Brain pericyte (primary cell): ENCODE results near the gene NNT.
"Not testable (repeated sequence)": the region's sequence is repeated elsewhere in the genome, so short reads cannot be mapped to it uniquely, and the experiment has no call there.

ENCODE experiments used
- DNase-seq: peaks from one replicate; pipeline ENCODE4 v3.0.0-alpha.2; 2012; ENCODE audit warnings: low read depth, low spot score

NNT gene

DNA sequence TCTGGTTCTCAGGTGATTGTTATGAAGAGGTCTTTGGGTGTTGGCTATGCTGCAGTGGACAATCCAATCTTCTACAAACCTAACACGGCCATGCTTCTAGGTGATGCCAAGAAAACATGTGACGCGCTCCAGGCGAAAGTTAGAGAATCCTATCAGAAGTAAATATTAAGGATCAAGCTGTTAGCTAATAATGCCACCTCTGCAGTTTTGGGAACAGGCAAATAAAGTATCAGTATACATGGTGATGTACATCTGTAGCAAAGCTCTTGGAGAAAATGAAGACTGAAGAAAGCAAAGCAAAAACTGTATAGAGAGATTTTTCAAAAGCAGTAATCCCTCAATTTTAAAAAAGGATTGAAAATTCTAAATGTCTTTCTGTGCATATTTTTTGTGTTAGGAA is 101.3 kb downstream of the NNT start:
- no peak for DNase-seq

DNA sequence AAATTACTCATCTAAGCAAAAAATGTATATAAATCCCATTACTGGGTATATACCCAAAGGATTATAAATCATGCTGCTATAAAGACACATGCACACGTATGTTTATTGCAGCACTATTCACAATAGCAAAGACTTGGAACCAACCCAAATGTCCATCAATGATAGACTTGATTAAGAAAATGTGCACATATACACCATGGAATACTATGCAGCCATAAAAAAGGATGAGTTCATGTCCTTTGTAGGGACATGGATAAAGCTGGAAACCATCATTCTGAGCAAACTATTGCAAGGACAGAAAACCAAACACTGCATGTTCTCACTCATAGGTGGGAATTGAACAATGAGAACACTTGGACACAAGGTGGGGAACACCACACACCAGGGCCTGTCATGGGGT is 103.6 kb downstream of the NNT start:
- not testable (repeated sequence) for DNase-seq

DNA sequence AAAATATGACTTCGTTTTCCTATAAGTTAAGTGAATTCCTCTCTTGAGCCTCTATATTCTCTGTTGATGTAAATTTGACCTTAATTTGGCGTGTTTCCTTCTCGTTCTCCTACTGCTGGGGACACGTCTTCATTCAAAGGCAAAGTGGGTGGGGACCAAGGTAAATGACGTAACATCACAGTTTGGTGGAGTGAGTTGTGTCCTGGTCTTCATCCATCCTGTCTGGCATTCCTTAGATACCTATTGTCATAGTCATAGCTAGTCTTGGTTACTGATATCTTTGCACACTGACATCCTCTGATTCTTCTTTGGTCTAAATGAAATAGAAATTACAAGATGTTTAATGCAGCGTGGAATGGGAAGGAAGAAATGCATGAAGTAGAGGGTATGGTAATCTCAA is 108.5 kb downstream of the NNT start:
- DNase-seq: no peak

DNA sequence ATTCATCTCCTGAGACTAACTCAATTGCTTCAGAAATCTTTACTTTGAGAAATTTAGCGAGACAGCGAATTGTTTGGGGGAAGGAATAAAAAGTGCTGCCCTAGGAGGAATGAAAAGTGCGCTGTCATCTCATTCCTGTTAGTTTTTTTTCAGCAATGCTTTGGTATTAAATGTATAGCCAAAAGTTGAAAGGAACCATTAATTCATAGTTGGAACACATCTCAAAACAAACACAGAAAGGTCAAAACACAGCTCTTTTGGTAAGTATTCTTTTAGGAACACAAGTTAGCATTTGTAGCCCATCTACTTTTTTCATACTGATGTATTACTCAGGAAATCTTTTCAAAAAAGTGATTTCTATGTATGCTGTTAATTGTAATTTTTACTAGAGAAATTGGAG is 109.1 kb downstream of the NNT start:
- no peak for DNase-seq

DNA sequence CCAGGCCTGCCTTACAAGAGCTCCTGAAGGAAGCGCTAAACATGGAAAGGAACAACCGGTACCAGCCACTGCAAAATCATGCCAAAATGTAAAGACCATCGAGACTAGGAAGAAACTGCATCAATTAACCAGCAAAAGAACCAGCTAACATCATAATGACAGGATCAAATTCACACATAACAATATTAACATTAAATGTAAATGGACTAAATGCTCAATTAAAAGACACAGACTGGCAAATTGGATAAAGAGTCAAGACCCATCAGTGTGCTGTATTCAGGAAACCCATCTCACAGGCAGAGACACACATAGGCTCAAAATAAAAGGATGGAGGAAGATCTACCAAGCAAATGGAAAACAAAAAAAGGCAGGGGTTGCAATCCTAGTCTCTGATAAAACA is 116.8 kb downstream of the NNT start:
- not testable (repeated sequence) for DNase-seq

DNA sequence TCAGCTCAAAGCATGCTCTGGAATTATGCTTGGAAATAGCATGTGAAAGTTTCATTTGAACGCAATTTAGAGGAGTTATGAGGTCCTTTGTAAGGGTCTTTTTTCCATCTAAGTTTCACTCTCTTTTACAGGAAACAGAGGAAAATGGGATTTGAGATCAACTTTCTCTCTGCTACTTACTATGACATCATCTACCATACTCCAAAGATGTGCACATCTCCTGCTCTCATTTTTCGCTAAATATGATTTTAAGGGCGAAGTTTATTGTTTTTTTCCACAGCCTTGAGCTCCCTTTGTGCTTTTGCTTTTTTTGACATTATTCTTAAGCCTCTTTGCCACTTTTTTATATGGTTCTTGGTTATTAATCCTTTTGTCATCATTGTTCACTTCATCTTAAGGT is 125.6 kb downstream of the NNT start:
- DNase-seq: no peak

DNA sequence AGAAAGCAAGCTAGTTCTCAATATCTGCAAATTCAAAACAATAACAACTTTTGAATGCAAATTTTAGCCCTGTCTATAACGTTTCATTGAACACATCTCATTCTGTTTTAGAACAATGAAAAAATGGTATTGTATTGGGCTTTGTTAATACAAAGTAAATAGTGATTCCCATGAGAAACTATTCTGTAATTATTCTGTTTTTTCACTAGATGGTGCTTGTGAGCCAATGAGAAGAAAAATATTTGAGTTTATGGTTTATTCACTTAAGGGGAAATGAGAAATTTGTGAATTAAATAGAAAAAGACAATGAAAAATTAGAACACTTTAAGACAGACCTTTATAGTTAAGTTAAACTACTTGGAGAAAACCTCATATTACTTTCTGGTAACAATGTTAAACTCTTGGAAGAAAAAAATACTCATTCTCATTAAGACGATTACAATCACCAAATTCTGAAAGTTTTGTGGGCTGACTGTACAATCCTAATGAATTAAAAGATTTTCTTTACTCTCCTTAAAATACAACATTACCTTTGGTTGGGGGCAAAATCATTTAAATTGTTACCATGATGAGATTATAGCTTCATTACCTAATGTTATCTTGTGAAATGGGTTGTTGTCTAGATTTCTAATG is 127.0 kb downstream of the NNT start:
- no peak for DNase-seq

DNA sequence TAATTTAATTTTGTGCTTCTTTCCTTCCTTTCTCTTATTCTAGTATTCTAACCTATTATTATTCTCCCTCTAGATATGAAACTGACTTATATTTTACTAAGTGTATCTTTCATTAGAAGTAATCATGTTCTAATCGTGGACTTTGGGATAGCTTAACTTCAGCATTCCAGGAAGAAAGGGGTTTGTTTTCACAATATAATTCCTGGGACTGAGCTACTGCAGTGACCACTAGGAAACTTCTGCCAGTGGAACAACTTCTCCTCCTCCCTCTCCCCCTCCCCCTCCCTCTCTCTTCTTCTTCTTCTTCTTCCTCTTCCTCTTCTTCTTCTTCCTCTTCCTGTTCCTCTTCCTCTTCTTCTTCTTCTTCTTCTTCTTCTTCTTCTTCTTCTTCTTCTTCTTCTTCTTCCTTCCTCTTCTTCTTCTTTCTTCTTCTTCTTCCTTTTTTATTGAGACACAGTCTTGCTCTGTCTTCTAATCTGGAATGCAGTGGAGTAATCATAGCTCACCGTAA is 127.9 kb downstream of the NNT start:
- no peak for DNase-seq

DNA sequence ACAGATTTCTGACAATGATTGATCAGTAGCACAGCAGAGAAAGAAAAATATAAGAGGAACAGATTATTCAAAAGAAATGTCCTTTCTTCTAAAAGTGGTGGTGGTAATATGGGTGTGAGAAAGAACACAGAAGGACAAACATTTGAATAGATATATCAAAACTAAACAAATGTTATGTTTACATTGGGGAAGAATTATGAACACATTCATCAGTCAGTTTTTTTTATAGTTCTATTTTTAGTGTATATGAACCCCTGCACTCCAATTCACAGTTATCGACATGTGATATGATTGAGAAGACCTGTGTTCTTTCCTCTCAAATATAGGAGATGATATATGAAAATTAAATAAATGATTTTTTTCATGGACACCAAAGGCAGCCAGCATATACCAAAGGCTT is 128.6 kb downstream of the NNT start:
- no peak for DNase-seq

DNA sequence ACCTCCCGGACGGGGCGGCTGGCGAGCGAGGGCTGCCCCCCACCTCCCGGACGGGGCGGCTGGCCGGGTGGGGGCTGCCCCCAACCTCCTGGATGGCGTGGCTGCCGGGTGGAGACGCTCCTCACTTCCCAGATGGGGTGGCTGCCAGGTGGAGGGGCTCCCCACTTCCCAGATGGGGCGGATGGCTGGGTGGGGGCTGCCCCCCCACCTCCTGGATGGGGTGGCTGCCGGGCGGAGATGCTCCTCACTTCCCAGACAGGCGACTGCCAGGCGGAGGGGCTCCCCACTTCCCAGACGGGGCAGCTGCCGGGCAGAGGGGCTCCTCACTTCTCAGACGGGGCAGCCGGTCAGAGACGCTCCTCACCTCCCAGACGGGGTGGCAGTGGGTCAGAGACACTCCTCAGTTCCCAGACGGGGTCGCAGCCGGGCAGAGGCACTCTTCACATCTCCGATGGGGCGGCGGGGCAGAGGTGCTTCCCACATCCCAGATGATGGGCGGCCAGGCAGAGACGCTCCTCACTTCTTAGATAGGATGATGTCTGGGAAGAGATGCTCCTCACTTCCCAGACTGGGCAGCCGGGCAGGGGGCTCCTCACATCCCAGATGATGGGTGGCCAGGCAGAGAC is 143.1 kb downstream of the NNT start:
- not testable (repeated sequence) for DNase-seq

DNA sequence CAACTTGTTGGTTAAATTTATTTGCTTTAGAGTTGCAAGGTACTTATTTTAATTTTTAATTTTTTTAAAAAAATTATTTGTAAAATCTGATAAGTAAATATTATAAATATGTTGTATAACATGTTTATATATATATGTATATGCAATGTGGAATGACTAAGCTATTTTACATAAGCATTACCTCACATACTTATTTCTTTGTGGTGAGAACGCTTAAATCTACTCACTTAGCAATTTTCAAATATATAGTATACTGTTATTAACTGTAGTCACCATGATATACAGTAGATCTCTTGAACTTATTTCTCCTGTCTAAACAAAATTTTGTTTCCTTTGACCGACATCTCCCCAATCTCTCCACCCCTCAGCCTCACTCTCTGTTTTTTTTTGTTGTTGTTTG is 147.8 kb downstream of the NNT start:
- no peak for DNase-seq

DNA sequence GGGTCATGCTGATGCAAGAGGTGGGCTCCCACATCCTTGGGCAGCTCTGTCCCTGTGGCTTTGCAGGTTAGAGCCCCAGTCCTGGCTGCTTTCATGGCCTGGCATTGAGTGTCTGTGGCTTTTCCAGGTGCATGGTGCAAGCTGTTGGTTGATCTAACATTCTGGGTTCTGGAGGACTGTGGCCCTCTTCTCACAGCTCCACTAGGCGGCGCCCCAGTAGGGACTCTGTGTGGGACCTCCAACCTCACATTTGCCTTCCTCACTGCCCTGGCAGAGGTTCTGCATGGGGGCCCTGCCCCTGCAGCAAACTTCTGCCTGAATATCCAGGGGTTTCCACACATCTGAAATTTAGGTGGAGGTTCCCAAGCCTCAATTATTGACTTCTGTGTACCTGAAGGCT is 150.1 kb downstream of the NNT start:
- DNase-seq: no peak
